Stimulated activated CD4-positive, alpha-beta T cell treated with anti-CD3 and anti-CD28 coated beads, Interleukin-12 subunit alpha, Interleukin-12 subunit beta, amount 100 ng/mL, for 4 hours (primary cell): ENCODE results near the gene TOM1L1.

ENCODE experiments used
- DNase-seq: peaks from one replicate; pipeline ENCODE4 v3.0.0-alpha.2; 2020

The TOM1L1 gene

DNA sequence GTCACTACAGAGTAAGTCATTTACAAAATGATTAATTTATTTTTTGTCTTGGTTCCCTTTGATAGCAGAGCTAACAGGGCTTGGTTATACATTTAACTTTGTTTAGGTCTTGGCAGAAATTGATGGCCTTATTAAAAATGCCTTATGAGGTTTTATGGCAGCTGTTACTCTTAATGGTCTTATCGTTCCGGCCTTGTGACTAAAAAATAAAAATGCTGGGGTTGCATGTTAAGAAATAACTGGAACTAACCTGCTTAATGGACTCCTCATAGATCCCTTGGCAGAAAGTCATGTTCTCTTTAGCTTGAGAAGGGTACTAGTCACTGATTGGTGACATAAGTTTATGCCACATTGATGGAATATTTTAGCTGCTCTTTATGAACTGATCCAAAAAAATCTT lies 49.5 kb downstream of the TOM1L1 start:
- no peak for DNase-seq

DNA sequence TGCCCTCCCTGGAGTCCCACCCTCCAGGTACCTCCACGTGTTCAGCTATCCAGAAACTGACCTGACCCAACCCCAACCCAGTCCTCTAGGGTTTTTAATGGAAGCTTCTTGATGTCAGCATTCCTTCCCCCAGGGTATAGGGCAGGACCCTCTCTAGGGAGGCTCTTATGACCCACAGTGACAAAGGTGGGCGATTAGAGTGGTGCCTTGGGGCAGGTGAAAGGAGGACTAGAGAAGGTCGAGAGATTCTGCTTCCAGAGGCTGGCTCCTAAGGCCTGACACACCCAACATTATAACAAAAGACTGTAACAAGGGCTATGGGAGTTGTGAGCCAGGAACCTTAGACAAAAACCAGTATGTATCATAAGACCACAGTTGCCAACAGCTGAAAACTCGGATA lies 50.6 kb downstream of the TOM1L1 start:
- no peak for DNase-seq

DNA sequence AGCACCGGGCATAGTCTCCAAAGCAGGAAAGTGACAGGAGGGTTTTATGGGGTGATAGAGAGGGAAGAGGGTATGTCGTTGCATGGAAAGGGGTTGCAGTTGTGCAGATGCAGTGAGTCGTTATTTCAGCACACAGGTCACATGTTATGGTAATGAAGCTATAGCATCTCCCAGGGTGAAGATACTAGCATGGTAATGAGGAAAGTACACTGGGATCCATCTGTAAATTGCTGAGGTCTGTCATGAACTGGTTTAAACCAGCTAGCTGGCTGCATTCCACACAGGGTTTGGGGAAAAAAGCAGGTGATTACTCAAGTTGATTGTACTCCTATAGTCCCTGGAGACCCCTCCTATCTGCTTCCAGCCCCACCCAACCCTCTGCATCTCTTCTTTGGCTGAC lies 56.1 kb downstream of the TOM1L1 start:
- DNase-seq, result no peak

DNA sequence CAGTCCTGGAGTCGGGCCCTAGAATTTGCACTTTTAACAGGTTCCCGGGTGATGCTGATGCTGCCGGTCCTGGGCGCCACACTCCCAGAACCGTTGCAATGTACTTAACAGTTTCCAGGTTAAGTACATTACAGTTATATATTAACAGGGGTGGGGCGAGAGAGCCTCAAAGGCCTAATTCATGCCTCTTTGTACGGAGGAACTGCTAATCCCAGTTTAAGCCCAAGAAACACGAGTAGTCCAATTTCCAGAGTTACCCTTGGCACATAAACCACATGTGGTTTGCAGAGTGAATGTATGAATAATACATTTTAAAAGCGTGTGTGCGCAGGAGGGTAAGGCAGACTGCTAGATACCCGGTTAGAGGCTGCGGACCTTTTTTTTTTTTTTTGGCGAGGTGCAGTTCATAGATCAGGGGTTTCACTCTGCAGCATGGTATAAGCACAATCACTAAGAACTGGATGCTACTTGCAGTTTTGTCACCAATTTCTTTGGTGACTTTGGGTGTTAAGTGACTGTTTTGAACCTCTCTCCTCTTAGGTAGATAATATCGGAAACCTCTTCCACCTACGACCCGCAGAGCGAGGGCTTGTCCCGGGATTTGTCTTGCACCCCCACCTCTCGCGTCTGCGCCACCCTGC lies 67.1 kb downstream of the TOM1L1 start:
- no peak for DNase-seq

DNA sequence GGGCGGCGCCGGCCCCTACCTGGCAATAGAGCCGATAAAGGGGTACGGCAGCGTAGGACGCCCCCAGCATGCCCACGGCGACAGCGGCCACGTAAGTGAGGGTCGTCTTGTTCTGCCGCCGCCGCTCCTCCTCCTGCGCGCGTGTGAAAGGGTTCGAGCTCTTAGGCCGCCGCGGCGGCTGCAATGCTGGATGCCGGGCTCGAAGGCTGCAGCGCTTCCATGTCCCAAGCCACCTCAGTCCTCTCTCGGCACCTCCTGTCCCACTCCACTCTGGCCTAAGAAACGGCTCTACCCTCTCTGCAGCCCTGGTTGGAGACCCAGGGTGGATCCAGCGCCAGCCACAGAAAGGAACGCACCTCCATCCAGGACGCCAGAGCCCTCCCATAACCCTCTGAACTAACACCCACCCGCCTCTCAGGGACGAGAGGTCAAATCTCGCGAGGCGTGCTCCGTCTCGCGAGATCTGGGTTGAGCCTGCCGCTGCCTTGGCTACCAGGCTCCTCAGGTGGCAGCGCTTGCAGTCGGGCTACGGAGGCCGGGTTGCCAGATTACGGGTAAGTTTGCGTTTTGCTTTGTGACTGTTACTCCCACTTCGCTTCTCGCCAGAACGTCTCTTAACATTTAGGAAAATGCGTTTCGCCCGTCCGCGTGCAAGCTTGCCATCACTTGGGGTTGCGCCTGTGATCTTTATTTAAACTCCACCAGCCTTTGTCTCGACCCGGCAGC lies 67.8 kb downstream of the TOM1L1 start, which contains the start of the genes COX11 and STXBP4:
Gene COX11, minus strand, starts transcription at position 393 of the 726 bp plus-strand sequence. Its CDS starts 8 bp downstream, at position 385.
Gene STXBP4, plus strand, starts transcription at position 504 of the 726 bp plus-strand sequence. CDS start 17,455 bp downstream, outside the sequence.
- DNase-seq, result peak; percentile 91

DNA sequence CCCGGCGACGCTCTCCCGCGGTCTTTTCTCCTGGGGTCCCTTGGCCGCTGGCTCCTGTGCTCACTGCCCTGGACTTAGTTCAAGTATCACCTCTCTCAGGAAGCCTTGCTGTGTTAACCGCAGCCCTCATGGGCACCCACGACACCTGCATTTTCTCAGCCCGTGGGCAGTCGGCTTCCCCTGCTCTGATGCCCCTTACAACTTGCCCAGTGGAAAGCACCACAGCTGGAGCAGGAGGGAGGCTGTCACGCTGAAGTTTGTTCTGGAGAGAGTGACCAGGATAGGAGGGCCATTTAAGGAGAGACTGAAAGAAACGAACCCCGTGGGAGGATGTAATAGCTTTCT lies 68.3 kb downstream of the TOM1L1 start:
- DNase-seq, result no peak

DNA sequence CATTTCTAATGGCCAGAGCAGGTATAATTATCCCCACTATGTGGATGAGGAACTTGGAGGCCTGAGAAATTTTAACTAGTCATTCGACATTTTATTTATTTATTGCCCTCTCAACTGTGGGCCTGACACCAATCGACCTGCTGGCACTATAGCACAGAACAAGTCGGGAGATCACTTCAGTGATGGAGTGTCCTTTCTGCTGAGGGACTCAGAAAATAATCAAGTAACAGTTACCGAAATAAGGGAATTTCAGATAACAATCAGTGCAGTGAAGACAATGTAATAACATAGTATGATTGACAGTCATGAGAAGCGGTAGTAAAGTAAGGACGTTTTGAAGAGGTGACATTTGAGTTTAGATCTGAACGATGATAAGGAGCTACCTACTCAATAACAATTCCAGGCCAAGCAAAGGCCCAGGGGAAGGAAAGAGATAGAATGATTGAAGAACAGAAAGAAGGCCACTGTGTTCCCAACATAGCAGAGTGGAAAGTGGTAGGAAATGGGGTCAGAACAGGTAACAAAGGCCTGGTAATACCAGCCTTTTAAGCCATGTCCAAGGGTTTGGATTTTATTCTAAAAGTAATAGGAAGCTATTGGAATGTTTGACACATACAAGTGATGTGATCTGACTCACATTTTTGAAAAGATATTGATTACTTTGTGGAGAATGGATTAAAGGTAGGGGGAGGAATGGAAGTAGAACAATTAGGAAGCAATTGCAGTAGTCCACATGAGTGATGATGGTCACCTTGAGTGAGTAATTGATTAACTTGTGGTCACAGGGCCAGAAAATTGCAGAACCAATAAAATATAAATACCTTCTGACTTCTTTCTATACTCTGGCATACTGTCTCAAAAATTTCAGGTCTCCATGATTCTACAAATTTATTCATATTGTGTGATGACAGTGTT lies 69.3 kb downstream of the TOM1L1 start:
- no peak for DNase-seq

DNA sequence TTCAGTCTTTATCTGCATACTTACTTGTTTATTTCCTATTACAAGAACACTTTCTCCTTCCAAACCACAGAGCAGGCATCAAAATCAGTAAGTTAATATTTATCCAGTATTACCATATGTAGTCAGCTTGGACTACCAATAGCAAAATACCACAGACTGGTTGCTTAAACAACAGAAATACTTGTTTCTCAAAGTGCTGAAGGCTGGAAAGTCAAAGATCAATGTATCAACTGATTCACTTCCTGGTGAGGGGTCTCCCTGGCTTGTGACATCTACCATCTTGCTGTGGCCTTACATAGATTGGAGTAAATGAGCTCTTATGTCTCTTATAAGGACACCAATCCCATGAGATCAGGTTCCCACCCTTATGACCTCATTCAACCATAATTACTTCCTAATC lies 70.5 kb downstream of the TOM1L1 start:
- no peak for DNase-seq

DNA sequence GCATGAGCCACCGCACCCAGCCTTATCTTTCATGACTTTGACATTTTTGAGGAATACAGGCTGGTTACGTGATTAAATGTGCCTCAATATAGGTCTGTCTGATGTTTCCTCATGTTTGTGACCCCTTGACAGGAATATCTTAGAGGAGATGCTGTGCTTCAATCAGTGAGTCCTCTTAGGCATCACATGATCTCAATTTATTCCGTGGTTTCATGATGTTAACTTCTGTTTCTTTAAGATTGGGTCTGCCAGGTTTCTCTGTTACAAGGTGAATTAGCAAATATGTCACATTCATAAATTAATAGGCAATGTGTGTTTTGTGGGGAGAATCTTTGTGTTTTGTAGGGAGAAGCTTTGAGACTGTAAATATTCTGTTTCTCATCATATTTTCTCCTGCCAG lies 71.2 kb downstream of the TOM1L1 start:
- DNase-seq, result no peak

DNA sequence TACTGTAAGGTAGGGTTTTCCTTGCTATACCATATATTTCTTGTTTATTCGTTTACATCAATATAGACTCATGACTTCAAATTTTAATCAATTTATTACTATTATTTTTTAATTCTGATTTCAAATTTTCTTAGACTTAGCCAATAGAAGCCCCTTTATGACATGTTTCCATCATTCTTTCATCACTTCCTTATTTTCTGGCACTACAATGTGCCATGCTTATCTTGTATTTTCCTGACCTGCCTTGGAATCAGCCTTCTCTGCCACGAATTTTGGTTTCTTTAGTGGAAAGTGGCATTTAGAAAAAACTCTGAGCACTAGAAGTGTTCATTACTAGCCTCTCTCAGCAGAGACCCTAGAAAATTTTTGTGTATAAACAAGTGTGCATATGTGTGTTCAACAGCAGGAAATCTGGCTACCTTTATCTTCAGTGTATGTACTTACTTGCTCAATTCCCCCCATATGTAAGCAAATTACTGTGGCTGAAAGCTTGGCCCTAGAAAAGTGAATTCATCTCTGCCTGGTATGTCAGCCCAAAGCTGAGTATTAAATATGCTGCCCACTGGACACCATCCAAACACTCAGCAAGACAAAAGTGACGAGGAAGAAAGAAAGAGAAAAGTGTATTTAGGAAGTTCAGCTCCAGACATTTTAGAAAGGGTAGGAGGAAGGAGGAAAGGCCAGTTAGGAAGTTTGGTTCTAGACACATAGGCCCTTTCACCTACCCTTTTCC lies 71.9 kb downstream of the TOM1L1 start:
- no peak for DNase-seq

DNA sequence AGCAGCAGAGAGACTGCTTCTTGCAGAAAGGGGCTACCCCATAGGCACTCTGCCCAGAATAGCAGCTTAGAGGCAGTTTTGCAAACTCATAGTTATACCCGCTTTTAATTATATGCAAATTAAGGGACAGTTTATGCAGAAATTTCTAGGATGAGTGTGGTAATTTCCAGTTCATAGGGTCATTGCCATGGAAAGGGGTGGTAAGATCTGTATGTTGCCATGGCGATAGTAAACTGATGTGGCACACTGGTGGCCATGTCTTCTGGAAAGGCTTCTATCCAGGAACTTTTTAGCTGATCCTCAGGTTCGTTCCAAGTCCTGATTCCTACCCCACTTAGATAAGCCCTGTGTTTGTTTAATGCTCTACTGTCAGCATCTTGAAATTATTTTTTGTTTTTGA lies 74.1 kb downstream of the TOM1L1 start:
- no peak for DNase-seq

DNA sequence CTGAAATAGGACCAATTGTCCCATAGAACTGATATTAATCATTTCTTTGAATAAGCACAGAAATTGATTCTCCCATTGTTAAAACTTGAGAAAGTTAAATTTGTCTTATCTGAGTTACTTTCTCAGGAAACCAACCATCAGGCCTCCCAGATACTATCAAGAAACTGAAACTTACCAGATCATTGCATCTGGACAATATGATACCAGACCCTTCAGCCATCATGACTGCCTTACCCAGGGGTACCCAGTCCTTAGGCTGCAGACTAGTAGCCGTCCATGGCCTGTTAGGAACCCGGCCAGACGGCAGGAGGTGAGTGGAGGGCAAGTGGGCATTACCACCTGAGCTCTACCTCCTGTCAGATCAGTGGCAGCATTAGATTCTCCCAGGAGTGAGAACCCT lies 75.7 kb downstream of the TOM1L1 start:
- no peak for DNase-seq

DNA sequence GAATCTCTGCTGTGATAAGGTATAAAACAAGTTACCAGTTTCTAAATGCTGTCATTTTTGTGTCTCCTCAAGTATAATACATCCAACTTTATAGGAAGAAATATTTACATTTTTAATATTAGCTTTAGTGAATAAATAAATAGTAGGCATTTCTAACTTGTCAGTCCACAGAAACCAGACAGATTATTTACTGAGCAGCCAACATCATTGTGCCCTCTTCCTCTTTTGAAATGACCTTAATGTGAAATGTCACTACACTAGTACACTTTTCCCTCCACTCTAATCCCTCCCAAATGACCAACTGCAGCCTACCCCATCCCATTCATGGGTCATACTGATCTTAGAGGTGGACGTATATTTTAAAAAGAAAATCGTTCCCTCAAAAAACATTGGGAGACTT lies 77.1 kb downstream of the TOM1L1 start:
- DNase-seq, result no peak

DNA sequence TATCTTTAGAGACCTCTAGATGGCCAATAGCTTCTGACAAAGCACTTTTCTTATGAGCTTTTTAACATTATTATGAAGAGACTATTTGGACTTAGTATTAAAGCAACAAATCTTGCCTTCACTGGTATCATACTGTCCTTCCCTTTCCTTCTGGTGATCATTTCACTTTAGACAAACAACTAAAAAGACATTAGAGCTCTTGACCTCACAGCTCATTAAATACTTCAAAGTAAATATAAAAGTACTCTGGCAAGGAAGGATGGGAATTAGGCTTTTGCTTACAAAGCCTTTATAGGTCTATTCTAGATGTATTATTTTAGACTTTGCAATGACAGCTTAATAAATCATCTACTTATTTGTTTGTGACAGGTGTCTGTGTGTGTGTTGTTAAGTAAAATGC lies 79.0 kb downstream of the TOM1L1 start:
- no peak for DNase-seq

DNA sequence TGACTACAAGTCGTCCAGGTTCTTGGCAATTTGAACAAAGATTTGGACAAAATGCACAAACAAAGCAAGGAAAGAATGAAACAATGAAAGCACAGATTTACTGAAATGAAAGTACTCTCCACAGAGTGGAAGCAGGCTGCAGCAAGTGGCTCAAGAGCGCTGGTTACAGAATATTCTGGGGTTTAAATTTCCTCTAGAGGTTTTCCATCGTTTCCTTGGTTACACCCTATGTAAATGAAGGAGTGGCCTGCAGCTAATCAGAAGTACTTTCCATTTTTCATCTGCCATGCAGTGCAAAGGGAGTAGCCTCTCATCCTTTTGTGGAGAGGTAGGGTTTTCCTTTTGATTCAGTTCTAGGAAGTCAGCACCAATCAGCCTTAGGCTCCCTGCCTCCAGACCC lies 79.7 kb downstream of the TOM1L1 start:
- DNase-seq, result no peak

DNA sequence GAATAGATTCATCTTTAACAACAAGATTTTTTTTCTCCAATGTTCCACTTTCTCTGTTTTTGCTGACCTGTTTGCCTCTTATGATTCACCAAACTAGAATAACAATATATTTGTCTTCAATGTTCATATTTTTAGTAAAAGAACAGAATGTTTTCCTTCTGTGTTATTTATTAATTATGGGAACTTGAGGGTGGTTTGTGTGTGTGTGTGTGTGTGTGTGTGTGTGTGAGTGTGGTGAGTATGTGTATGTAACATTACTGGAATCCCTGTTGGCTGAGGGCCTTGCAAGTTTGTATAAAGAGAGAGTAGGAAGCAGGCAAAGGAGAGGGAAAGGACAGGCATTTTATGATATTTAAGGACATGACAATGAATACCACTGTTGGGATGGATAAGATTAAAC lies 81.7 kb downstream of the TOM1L1 start:
- no peak for DNase-seq

DNA sequence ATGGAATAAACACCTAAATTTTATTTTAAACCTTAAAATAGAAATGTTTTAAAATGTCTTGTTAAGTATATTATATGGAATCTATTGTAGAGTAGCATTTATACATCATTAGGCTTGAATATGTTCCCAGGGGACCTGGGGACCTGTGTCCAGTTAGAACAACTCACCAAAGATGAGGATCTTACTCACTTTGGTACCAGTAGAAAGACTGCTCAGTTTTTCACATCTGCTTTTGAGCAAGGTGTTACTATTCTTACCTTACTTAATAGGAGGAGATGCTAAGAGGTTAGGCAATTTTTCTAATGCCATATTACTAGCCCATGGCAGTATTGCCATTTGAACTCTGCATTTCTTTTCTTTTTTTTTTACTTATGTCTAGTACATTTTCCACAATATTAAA lies 82.6 kb downstream of the TOM1L1 start:
- DNase-seq, result no peak

DNA sequence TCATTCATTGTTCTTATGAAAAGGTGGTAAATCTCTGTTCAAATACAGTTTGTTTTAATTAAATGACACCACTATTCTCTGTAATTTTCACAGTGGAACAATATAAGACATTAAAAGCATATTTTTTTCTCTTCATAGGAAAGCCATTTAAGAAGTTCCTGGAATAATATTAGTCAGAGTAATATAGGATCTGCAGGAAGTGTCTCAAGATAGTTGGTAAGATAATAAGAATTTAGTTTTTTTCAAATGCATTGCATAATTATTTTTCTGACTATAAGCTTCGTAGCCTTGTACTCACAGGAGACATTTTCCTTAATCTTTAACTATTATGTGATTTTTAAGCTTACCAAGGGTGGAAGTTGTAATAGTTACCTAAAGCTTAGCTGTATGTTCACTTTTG lies 84.8 kb downstream of the TOM1L1 start:
- no peak for DNase-seq

DNA sequence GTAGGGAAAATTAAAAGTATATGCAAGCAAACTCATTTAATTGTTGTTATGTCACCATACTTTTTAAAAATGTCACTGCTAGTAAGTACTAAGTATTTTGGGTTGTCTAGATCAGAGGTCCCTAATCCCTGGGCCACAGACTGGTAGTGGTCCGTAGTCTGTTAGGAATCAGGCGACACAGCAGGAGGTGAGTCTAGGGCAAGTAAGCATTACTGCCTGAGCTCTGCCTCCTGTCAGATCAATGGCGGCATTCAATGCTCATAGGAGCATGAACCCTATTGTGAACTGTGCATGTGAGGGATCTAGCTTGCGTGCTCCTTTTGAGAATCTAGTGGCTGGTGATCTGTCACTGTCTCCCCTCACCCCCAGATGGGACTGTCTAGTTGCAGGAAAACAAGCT lies 89.5 kb downstream of the TOM1L1 start:
- no peak for DNase-seq

DNA sequence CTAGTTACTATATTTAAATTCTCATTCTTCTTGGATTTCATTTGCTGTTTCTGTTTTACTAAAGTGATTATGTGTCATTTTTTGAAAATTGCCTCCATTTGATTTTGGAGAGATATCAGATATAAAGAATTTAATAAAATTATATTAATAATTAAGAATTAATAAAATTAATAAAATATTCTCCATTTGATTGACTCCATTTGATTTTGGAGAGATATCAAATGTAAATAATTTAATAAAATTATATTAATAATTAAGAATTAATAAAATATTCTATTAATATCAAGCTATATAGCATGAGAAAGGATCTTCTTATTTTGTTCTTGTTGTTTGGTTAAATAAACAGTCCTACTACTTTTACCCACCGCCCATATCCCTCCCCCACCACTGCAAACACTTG lies 90.9 kb downstream of the TOM1L1 start:
- DNase-seq, result no peak

DNA sequence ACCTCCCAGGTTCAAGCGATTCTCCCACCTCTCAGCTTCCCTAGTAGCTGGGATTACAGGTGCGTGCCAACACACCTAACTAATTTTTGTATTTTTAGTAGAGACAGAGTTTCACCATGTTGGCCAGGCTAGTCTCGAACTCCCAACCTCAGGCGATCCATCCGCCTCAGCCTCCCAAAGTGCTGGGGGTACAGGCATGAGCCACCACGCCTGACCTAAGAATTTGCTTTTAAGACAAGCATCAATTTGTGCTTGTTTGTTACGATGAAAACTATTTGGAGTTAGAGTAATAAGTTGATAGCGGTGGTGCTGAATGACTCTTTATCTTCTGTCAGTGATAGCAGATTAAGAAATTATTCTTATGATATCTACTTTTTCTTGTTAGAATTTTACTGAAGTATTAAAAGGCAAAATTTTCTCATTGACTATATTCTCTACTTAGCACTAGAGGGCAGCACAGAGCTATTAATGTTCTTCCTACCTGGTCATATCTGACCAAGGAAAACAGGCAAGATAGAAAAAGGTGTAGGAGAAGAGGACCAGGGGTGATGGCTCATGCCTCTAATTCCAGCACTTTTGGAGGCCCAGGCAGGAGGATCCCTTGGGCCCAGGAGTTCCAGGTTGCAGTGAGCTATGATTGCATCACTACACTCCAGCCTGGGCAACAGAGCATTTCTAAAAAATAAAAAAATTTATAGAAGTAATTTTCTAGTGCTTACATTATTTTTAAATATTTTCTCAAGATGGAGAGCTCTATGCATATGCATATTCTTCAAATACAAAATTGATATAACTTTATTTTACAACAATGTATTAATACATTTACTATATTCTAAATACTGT lies 92.4 kb downstream of the TOM1L1 start:
- no peak for DNase-seq

DNA sequence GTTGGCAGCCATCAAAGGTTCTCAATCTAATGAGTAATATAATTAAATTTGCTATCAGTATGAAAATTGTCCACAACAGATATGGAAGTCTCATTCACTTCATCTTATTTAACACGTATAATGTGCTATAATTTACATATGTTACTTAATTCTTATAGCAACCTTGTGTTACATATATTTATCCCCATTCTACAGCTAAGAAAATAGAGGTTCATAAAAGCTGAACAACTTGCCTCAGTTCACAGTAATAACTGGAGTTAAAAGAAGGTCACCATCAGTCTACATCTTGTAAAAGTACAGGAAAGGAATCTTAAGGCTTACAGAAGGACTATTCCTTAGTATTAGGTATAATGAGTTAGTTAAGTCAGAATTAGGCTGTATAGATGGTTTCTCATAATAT lies 95.8 kb downstream of the TOM1L1 start:
- DNase-seq, result no peak
